Effector CD8-positive, alpha-beta T cell (primary cell): ENCODE results near the gene PIN4.
A peak's percentile ranks its signal among the peaks of the same experiment; 100 is the strongest.
"Not testable (repeated sequence)": the region's sequence is repeated elsewhere in the genome, so short reads cannot be mapped to it uniquely, and the experiment has no call there.

Experiments used
- DNase-seq: peaks from one replicate; lab custom pipeline; 2025; lab: John Stamatoyannopoulos, UW
- total RNA-seq, 4 experiments: gene quantifications; one replicate each; lab custom pipeline; 2026; lab: John Stamatoyannopoulos, UW

Gene PIN4
- 14.4 to 19.1 (median 15.3) reads per million in 4 experiments for total RNA-seq

DNA sequence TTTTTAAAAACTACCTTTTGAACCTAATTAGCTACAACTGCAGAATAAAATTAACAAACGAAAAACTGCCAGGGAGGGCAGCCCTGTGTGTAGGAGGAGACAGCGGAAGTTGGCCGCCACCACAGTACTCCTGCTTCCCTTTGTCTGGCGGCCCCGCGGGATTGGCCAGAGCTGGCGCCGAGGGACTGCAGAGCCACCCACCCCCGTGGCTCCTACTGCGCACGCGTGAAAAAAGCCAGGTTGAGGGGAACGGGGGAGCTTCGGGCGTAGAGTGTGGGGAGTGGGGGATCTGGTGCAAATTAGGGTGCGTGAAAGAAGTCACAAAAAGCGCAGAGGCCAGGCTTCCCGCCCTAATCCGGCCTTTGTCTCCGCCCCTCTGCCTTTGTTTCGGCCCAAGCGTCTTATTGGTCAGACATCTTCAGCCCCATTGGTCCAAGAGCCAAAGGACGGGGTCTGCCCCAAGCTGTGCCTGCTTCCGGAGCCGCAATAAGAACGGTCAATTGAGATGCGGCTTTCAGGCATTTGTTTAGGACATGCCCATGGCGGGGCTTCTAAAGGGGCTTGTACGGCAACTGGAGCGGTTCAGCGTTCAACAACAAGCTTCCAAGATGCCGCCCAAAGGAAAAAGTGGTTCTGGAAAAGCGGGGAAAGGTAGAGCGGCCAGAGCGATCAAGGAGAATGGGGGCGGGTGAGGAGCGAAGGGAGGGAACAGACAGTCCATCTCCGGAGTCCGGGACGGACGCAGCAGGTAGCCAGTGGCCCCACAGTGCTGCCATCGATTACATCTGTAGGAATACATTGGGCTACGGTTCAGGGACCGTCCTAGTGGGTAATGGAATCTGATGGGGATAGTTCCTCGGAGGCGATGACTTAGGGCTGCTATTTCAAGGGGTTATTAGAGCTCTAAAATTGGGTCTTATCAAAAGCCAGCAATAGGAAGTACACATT lies at the start of gene PIN4:
PIN4 (plus strand) TSS at position 580 of the 948 bp plus-strand sequence; CDS start at position 609, 29 bp downstream.
- peak; percentile 81 for DNase-seq

DNA sequence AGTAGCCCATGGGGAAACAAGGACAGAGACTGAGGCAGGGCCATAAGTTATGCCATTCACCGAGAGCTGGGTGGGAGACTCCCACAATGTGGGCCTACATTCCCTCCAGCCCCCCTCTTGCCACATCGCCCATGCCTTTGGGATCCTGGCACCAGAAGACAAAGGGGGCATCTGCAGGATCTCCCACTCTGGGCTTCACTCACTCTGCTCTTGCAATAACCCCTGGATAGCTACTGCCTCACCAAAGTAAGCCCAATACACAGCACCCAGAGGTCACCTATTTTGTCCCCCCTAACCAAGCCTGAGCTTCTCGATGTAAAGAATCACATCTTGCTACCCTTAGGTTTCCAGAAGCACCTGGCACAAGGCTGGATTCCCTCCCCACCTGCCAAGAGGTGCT lies 49.1 kb upstream of the PIN4 start:
- no peak for DNase-seq

DNA sequence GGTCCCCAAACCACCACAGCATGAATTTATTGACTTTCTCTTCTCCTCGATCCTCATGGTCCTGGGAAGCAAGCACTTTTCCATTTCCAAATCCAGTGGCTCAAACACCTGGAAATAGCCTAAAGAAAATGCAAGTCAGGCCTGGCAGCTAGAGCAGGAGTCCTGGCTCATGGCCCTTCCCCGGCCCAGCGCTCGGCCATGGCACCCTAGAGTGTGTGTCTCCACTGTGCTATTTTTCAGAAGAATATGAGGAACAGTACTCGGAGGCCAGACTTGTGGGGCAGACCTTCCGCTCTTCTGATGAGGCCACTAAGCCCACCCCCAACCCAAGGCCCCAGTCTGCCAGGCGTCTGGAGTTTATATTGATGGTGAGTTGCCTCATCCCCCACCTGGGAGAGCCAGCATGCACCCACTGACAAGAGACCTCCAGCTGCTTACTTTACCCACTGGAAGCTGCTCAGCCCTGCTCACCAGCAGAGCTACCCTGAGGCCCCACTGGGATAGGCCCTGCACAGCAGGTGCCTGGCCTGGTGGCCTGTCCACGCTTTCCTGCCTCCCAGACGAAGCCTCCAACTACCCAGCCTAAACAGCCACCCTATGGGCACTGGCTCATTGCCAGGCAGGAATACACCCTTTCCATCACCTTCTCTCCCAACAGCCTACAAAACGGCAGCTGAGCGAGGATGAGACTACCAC lies 47.6 kb upstream of the PIN4 start:
- DNase-seq: no peak

DNA sequence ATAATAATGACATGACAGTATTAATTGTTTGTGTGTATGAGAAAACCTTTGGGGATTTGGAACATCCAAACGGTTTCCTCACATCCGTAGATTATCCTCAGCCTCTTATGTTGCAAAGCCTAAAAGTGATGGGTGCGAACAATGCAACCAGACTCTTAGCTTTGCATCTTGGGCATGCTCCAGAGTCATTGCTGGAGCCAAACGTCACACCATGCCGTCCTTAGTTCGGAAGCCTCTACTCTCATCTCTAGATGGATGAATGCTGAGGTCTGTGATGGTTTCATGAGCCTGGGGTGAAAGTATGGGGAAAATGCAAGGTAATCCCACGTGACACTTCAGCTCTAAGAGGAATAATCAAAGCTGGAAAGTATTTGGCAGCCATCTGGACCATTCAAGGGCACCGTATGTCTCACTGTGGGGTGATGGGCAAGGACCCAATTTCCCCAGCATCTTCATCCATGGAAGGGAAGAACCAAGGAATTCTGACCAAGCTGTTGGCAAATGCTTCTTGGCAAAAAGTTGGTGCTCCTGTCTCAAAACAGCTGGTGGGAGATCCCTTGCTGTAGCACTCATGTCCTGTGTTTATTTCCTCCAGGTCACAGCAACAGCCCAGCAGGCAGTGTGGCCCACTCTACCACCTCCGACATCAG lies 43.6 kb upstream of the PIN4 start:
- DNase-seq: no peak

DNA sequence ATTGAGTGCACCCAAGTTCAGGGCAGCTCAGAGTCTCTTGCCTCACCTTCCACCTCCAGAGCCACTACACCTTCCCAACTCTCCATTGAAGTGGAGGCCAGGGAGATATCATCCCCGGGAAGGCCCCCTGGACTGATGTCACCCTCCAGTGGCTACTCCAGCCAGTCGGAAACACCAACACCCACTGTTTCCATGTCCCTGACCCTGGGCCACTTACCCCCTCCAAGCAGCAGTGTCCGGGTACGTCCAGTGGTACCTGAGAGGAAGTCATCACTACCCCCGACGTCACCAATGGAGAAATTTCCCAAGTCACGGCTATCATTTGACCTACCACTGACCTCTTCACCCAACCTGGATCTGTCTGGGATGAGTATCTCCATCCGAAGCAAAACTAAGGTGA lies 42.0 kb upstream of the PIN4 start:
- DNase-seq: no peak

DNA sequence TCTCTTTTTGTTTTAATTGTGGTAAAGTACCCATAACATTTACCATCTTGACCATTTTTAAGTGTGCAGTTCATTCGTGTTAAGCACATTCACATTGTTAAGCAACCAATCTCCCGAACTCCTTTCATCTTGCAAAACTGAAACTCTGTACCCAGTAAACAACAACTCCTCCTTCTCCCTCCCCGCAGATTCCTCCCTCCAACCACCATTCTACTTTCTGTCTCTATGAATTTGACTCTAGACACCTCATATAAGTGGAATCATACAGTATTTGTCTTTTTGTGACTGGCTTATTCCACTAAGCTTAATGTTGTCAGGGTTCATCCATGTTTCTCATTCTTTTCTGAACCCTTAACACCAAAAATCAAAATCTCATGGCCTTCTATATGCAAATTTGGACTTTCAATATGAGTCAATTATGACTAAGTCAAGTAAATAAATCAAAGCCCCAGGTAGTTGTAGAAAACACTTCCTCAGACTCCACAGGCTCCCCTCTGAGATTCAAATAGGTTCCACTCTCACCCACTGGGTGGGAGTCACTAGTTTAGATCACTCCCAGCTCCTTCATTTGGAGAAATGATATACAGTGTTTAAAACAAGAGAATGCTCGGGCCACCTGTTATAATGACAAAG lies 40.1 kb upstream of the PIN4 start:
- no peak for DNase-seq

DNA sequence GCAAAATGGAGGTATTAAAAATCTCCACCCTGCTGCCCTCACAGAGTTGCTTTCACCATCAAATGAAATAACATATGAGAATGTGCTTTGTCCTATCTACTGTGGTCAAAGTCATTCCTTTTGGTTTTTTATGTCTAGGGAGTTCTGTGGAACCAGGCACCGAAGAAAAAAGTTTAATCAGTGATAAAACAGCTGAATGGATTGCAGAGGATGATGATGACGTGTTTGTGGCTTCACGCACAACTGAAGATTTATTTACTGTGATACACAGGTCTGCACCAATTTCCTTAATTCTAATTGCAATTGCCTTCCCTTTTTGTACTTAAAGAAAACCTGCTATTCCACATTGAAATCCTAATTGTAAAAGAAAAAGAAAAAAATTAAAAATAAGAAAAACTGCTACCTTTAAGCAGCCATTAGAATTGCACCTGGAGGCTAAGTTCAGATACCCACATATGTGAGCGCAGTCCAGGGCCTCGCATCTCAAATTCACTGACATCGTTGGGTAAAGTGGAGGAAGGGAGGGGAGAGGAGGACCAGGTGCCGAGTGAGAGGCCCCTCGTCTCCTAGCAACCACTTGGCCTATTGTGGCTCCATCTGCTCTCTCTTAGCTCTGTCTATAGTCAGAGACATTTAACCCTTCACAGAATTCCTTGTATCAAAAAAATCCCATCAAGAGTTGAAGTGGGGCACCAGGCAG lies 39.3 kb upstream of the PIN4 start:
- no peak for DNase-seq

DNA sequence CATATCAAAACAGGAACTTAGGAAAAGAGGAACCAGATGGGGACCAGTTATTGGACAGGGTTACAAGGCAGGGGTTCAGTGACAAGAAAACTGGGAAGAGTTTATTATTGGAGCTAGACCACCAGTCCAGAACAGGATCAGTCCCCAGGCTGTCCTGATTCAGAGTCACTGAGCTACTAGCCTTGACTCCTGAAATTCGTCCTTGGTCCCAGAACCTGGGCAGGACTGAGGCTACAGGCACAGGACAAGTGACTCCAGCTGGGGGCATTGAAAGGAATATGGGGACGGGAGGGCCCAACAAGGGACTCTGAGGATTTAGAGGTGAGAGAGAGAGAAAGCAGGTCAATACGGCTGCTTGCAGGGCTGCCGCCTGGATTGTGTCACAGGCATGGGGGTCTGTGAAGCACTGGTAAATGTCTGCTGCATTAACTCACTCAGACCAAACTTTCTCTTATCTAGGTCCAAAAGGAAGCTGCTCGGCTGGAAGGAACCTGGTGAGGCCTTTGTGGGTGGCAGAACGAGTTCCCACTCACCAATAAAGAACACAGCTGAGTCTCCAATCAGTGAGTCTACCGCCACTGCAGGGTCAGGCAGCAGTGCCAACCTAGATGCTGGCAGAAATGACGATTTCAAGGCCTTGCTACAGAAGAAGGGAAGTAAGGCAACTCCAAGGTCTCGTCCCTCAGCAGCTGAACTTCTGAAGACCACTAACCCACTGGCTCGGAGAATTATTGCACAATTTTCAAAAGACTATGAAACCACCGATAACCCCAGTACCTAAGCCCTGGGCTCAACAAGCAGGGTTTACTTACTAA lies 38.6 kb upstream of the PIN4 start:
- DNase-seq: no peak

DNA sequence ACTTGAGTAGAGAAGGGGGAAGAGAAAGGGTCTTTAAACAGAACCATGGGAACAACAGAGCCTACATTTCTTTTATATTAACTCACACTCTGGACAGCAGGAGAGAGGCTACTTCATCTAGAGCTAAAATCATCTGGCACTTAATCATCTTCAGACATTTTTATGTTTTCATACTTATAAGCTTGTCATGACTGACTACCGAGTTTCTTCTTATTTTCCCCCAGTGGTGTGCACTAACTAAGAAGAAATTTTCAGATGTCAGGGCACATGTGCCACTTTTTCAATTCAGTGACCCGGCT lies 38.0 kb upstream of the PIN4 start:
- DNase-seq: no peak

DNA sequence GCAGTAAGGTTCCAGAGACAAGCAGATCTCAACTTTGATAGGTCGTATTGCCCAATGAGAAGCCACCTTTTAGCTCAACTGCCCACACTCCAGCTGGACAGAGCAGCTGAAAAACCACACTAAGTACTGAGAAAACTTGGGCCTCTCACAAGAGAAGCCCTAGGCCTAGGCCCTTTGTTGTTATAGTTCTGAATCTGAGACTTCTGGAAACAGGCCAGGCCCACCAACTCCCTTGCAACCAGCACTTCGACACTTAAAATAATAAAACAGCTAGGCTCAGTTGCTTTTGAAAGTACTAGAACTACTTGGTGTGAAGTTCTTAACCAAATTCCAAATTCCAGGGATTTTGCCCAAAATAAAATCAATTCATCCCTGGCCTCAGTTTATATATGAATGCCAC lies 36.4 kb upstream of the PIN4 start:
- no peak for DNase-seq

DNA sequence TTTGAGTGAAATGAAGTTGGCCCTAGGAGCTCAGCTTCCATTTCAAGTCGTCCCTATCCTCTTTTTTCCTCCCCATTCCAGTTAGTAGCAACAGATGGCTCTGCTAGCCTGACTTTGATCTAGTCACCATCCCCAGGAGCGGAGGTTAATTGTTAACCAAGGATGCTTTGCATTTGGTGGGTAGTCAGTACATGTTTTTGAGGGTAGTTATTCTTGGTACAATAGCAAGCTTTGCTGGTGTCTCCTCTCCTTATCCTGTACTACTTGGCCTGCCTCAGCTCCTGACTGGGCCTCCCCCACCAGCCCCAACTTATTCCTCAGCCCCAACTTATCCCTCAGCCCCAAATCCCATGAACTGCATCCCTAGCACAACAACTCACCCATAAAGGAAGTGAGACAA lies 35.0 kb upstream of the PIN4 start:
- no peak for DNase-seq

DNA sequence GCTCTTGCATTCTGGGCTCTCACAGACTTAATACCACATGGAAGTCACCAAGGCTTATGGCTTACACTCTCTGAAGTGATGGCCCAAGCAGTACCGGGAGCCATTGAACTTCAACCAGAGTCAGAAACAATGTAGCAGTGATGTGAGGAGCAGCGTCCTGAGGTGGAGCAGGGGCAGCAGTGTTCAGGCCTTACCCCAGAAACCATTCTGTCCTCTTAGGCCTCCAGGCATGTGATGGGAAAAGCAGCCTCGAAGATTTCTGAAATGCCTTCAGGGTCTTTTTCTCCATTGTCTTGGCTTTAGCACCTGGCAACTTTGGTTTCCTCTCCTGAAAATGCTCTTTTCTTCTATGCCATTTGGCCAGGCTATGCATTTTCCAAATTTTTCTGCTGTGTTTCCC lies 22.8 kb upstream of the PIN4 start:
- DNase-seq: no peak

DNA sequence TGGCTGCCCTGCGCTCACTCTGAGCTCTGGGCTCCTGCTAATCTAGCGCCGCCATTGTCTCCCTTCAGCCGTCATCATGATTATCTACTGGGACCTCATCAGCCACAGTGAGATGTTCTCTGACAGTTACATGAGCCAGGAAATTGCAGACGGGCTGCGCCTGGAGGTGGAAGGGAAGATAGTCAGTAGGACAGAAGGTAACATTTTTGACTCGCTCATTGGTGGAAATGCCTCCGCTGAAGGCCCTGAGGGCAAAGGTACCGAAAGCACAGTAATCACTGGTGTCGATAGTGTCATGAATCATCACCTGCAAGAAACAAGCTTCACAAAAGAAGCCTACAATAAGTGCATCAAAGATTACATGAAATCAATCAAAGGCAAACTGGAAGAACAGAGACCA lies 21.8 kb upstream of the PIN4 start:
- DNase-seq: no peak

DNA sequence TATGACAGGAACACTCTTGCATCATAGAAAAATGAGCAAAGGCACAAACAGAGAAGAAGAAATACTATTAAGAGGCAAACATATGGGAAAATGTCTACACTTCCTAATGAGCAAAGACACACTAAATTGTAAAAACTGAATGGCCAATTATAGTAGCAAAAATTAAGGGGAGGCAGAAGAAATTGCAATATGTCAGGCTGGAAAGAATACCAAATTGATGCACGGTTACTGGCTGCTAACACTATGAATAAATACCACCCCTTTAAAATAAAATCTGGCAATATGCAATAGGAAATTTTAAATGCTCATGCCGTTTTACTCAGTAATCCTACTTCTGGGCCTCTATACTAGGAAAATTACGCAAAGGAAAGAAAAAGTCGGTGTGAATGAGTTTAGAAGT lies 16.0 kb upstream of the PIN4 start:
- DNase-seq: no peak

DNA sequence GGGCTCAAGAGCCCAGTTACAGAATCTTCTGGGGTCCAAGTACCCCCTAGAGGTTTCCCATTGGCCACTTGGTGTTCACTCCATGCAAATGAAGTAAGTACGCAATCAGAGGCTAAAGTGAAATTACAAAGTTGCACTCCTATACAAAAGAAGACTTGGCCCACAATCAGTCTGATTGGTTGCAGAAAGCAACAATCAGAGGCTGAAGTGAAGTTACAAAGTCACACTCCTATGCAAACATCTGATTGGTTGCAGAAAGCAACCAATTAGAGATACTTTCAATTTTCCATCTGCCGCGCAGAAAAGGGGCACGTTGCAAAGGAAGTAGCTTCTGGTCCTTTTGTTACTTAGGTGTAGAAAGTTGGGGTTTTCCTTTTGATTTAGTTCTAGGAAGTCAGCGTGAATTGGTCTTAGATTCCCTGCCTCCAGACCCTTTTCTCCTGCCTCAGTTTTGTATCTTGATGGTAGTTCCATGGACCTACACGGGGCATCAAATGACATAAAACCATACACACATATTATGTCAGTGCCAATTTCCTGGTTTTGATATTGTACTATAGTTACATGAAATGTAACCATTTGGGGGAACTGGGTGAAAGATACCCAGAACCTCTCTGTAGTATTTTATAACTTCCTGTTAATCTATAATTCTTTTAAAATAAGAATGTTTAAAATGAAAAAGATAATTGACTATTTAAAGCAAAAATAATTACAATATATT lies 12.4 kb upstream of the PIN4 start:
- peak; percentile 4 for DNase-seq

DNA sequence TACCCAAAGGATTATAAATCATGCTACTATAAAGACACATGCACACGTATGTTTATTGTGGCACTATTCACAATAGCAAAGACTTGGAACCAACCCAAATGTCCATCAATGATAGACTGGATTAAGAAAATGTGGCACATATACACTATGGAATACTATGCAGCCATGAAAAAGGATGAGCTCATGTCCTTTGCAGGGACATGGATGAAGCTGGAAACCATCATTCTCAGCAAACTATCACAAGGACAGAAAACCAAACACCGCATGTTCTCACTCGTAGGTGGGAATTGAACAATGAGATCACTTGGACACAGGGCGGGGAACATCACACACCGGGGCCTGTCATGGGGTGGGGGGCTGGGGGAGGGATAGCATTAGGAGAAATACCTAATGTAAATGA lies 5.3 kb upstream of the PIN4 start:
- not testable (repeated sequence) for DNase-seq

DNA sequence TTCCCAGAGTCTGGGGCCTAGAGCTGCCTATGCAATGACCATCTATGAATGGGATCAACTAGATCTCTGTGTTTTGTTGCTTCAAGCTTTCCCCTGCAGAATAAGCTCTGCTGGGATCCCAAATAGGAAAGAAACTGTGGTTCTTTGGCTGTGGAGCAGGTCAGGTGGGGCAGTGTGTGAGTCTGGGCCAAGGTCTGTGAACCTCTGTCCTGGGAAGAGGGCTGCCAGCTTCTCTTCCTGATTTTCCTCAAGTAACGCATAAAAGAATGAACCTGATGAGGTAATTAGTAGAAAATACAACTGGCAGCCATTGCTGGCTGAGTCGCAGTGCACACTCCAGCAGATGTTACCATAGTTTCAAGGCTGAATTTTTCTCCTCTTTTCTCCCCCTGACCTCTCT lies 4.6 kb upstream of the PIN4 start:
- no peak for DNase-seq

DNA sequence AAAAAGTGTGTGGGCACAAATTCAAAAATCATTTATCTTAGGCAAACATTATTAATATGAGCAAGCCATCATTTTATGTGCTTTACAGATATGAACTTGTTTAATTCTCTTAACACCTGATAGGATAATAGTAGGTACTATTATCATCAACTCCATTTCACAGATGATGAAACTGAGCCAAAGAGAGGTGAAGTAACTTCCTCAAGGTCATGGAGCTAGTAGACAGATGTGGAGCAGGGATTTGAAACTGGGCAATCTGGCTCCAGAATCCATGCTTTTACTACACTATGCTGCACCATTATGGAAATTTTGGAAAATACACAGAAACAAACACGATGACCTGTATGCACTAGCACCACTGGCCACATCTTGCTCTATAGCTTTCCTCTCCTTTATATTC lies 1.0 kb upstream of the PIN4 start:
- DNase-seq: no peak

DNA sequence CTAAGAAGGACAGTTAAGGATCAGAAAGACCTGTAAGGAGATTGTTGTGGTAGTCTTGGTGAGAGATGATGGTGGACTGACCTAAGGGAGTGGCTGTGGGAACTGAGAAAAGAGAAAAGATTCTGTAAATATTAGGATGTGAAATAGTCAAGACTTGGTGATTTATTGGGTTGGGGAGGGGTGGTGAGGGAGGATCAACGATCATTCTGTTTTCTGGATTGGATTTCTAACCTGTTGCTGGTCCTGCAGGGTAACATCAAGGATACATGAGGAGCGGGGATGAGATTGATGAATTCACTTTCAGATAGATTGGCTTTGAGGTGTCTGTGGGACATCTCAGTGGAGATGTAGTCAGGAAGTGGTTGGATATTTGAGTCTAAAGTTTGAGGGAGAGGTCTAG lies 1.4 kb downstream of the PIN4 start:
- DNase-seq: no peak

DNA sequence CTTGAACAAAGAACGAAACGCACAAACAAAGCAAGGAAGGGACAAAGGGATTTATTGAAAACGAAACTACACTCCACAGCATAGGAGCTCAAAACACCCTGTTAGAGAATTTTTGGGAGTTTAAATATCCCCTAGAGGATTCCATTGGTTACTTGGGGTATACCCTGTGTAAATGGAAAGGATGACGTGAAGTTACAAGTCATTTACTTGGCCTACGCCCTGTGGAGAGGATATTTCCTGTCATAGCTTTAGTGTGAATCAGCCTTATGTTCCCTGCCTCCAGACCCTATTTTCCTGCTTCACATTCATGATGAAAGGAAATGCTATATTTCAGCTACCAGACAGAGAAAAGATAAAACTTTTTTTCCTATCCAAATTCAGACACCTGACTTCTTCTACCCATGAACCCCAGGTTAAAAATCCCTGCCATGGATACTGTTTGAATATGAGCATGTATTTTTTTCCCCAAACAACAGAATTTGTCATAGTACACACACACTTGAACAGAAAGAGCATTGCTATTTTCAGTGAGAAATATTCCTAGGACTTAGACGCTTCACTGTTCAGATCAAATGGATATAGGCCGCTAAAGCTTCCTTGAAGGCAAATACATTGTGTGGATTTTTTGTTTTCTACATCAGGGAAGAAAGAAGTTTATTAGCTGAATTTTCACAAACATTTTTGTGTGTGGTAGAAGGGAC lies 20.4 kb downstream of the PIN4 start:
- DNase-seq: no peak
